Tibial artery (tissue), 4 donors: Measurements from ENCODE around the gene GINS2.

Experiments
- DNase-seq, 2 donors: peaks; one replicate each; pipeline ENCODE4 v3.0.0-alpha.2; 2019
- H3K27ac ChIP-seq, 2 donors: fragments of 200-600 bp; sonication (generic) in 1 of 2; 1 replicate in 1 of 2; 2 replicates in 1 of 2; pipeline ENCODE4 v1.5.1; 2018 to 2019; ENCODE audit warnings: mild to moderate bottlenecking in 1 of 2
- H3K27me3 ChIP-seq, 2 donors: fragments of 200-600 bp; sonication (generic) in 1 of 2; one replicate each; pipeline versions ENCODE4 v1.5.1 to v1.6.0; 2016 to 2019
- H3K36me3 ChIP-seq, 3 donors: fragments of 200-600 bp; sonication (generic) in 2 of 3; one replicate each; pipeline ENCODE4 v1.5.1; 2016 to 2019; ENCODE audit warnings: mild to moderate bottlenecking in 2 of 3
- H3K4me1 ChIP-seq, 4 donors: fragments of 200-600 bp; sonication (generic) in 2 of 4; 1 replicate in 3 of 4; 2 replicates in 1 of 4; pipeline ENCODE4 v1.5.1; 2016 to 2019
- H3K4me3 ChIP-seq, 2 donors: fragments of 200-600 bp; sonication (generic) in 1 of 2; 1 replicate in 1 of 2; 2 replicates in 1 of 2; pipeline ENCODE4 v1.5.1; 2018 to 2019; ENCODE audit warnings: mild to moderate bottlenecking in 2 of 2
- H3K9me3 ChIP-seq, 3 donors: fragments of 200-600 bp; sonication (generic) in 1 of 3; one replicate each; pipeline ENCODE4 v1.5.1; 2016 to 2019
- intact Hi-C: fragments of 100-400 bp; cut with DNase I; formaldehyde crosslinking; loops from one replicate; pipeline ENCODE4 v1.15.0; 2023; ENCODE audit warnings: low total_unique reads
- TF ChIP-seq, protein P1 (sequence below), 2 experiments: fragments of 200-600 bp in 1 of 2; fragments of 450-650 bp in 1 of 2; IDR thresholded peaks; one replicate each; pipeline ENCODE4 v1.5.1; 2017 to 2019; ENCODE audit warnings: antibody characterized with exemption in 2 of 2, mild to moderate bottlenecking in 1 of 2, moderate library complexity in 1 of 2

The GINS2 gene

DNA sequence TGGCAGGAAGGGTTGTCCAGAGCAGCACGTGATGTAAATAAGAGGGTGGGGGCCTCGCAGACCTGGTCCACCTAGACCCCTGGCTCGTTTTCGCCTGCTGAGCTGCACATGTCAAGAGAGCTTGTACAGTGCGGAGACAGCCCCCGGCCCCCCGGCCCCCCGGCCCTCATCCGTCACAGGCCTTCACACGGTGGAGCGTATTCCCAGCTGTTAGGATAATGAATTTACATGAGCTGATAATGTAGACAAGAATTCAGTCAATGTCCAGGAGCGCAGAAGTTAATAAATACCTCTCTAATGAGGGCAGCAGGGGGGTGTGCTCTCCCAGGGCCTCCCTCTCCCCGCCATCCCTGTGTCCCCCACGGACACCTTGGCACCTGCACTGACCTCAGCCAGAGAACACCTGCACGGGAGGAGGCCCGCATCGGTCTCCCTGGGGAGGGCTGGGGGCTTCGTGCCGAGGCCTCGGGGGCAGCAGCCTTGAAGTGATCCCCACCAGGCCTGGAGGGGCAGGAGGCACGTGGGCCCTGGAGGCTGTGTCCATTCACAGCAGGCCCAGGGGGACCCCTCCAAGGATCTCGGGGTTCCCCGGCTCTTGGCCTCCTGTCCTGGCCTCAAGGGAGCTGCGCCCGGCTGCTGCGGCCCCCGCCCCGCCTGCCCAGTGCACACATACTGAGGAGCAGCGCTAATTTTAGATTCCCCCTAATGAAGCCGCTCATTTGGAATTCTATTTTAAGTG, 61.1 kb downstream of the GINS2 start:
- TF ChIP-seq, protein P1, sequence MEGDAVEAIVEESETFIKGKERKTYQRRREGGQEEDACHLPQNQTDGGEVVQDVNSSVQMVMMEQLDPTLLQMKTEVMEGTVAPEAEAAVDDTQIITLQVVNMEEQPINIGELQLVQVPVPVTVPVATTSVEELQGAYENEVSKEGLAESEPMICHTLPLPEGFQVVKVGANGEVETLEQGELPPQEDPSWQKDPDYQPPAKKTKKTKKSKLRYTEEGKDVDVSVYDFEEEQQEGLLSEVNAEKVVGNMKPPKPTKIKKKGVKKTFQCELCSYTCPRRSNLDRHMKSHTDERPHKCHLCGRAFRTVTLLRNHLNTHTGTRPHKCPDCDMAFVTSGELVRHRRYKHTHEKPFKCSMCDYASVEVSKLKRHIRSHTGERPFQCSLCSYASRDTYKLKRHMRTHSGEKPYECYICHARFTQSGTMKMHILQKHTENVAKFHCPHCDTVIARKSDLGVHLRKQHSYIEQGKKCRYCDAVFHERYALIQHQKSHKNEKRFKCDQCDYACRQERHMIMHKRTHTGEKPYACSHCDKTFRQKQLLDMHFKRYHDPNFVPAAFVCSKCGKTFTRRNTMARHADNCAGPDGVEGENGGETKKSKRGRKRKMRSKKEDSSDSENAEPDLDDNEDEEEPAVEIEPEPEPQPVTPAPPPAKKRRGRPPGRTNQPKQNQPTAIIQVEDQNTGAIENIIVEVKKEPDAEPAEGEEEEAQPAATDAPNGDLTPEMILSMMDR (IDR thresholded peaks at IDR 0.05): no peak
- Histone ChIP-seq H3K36me3 (peaks cover 0 to 11% (median 5%) of the 10 kb centered on the region in 3 donors), H3K27me3 (no peaks in the 10 kb centered on the region), H3K9me3 (peaks cover 0 to 9% (median 6%) of the 10 kb centered on the region in 3 donors), H3K4me3 (no peak overlapping the region), H3K27ac (no peak overlapping the region), H3K4me1 (peaks cover 0 to 45% (median 11%) of the 10 kb centered on the region in 4 donors)
- DNase-seq: no peak
- intact Hi-C loops: no loop called here

DNA sequence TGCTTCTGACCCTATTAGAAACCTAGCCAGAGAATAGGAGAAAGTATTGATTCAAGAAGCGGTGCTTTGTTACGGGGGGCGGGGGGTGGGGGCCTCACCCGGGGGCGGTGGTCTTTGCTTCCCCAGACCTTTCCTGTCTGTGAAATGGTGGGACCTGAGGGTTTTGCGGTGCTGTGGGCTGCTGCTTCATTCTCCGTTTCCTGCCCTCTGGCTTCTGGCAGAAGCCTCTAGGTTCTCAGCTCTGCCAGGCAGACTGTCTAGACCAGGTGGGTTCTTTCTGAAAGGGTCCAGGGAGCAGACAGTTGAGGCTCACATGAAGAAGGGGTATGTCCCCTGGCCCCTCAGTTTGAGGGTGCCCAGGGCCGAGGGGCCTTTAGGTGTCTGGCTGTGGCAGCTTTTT, 61.7 kb downstream of the GINS2 start:
- DNase-seq: no peak
- intact Hi-C loops: no loop called here
- no peak overlapping the region for H3K27ac ChIP-seq
- H3K9me3 ChIP-seq: peaks cover 0 to 9% (median 6%) of the 10 kb centered on the region in 3 donors
- H3K4me1 ChIP-seq: peaks cover 0 to 45% (median 11%) of the 10 kb centered on the region in 4 donors
- H3K27me3 ChIP-seq: no peaks in the 10 kb centered on the region
- TF ChIP-seq, protein P1 (IDR thresholded peaks at IDR 0.05): no peak
- H3K4me3 ChIP-seq: no peak overlapping the region
- peaks cover 0 to 11% (median 5%) of the 10 kb centered on the region in 3 donors for H3K36me3 ChIP-seq
